NCI-H2171 (cell line): ENCODE data around the gene FAM3C.

Experiments
- DNase-seq: peaks from one replicate; lab custom pipeline; 2025; lab: John Stamatoyannopoulos, UW

The FAM3C gene

DNA sequence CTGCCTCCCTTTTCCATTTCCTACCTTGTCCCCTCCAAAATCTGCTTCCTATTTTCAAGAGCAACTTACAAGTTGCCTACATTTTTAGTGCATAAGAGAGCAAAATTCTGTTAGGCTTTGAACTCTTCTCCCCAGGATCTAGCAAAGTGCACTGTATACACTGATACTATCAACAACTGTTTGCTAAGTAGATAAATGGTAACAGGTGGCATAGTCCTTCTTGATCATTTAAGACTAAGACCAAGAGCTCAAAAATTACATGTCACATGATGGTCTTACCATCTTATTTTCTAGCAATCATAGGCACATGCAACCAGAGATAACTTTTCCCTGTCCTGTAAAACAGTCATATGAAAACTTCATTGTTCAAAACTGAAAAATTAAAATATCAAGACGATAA, 16.2 kb downstream of the FAM3C start:
- DNase-seq = no peak

DNA sequence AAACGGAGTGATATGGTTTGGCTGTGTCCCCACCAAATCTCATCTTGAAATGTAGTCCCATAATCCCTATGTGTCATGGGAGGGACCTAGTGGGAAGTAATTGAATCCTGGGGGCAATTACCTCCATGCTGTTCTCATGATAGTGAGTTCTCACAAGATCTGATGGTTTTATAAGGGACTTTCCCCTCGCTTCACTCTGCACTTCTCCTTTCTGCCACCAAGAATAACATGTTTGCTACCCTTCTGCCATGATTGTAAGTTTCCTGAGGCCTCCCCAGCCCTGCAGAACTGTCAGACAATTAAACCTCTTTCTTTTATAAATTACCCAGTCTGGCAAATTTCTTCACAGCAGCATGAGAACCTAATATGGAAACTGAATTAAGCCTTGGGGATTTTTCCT, 19.1 kb downstream of the FAM3C start:
- DNase-seq = no peak

DNA sequence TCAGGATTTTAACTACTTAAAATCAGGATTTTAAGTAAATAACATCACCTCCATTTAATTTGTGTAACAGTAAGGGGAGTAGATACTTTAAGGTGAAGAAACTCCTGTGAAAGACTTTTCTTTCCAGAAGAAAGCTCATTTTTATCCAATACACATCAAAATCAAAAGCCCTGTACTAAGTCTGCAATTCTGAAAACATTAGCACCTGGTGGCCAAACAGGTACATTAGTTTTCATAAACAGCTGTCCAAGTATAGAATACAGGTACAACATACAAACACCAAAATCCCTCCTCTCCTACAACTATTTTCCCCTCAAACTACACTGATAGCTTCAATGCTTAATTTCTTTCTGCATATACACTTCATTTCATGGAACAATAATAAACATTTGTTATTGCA, 22.9 kb downstream of the FAM3C start:
- no peak for DNase-seq

DNA sequence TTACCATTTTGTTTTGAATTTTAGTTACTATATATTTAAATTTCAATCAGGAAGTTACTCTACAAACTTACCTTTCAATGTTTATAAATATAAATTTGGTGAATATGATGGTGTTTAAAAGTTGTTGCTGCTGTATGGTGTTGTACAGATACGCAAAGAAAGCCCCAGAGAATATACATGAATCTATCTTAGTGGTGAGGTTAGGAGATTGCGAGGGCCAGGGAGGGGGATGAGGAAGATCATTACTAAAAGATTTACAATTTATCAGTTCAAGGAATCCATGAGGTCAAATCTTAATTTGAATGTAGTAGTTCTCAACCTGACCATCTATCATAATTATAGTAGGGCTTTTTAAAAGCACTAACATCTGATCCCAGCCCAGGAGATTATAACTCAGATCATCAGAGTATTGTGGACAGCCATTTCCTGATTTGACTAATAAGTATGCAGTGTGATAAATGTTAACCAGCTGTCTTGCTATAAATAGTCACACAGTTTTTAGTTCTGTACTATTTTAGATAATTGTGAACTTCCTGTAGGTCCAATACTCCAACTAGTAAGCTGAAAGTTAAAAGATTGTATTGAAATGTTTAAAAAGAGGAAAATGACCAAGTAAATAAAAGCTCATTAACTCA, 23.6 kb downstream of the FAM3C start:
- no peak for DNase-seq

DNA sequence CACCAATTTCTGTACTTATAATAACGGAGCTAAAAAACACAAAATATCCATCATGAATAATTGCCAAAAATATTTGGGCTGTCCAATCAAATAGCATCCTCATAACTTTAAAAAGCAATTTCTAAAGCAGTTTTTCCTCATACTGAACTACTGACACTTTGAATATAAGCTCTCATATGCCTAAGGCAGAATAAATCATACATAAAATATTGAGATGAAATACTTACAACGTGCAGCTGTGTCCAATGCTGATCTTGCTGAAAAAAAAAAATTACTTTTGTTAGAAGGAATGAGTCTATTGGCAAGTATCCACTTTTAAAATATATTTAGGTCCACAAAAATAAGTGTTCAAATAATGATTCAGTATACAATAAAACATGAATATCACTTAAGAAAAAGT, 24.2 kb downstream of the FAM3C start:
- DNase-seq = no peak

DNA sequence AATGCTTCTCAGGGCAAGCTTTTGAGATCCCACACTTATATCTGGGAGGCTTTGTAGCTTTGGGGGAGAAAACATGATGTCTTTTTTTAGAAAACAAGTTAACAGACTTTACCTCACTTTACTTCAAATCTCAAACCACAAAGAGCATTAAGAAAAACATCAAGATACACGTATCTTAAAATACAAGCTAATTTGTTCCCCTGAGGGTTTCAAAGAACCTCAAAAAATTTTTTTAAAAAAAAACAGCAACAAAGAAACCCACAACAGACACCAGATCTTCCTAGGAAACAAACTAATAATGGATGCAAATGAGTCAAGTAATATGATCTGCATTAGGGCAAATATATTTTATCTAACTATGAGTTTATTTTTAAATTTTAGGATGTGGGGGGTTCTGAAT, 24.7 kb downstream of the FAM3C start:
- no peak for DNase-seq

DNA sequence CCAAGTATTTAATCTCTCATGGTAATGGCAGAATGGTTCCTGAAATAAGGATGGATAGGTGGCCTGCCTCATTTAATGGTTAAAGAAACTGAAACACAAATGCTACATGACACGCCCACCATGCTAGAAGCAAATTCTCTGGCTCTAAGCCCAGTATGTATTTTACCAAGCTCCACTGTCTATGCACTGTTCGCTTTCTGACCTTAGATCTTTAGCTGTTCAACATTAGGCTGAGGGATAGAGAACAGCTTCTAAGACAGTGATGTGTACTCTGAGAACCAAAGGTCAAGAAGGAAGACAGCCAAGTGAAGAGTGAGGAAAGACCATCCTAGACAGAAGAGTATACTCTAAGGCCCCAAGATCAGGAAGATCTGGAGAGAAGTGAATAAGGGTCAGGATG, 26.6 kb downstream of the FAM3C start:
- DNase-seq = no peak

DNA sequence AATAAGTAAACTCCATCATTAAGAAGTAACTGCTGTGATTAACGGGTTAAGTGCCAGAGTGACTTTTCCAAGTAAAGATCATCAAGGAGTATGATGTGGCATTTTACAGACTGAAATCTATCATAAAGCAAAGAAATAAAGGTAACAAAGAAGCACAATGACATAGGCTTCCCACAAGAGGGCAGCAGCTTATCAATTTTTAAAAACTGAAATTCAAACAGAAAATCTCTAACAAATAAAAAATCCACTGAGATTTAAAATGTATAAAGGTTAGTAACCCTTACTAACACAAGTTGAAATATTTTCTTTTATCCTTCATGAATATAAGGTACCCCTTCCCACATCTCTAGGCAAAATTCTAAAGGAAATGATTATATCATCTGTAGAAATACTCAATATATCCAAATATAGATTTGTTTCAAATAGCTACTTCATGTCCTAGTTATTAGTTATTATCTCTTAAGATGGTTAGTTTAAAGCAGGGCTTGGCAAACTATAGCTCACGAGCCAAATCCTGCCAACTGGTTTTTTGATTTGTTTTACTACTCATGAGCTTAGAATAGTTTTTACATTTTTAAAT, 29.2 kb downstream of the FAM3C start:
- DNase-seq = no peak

DNA sequence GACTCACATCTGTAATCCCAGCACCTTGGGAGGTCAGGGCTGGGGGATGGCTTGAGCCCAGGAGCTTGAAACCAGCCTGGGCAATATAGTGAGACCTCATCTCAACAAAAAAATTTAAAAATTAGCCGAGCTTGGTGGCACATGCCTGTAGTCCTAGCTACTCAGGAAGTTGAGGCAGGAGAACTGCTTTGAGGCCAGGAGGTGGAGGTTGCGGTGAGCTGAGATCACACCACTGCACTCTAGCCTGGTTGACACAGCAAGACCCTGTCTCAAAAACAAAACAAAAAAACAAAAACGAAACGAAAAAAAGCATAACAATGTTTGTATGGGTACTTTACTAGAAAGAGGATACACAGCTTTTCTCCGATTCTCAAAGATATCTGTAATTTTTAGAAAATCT, 35.5 kb downstream of the FAM3C start:
- DNase-seq = no peak

DNA sequence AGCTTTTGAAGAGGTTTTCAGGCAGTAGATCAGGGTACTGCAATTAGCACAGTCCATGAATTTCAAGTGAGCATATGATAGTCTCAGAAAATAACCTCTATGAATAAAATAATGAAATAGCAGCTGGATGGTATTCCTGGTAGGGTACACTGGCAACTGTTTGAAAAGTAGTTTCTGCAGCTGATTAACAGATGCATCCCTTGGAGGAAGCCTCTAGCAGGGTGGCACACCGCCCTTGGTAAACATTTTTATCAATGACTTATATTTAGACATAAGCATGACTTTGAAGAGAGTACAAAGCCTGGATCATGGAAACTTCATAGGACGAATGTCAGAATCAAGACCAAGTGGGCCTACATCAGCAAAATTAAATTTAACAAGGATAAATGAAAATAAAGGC, 40.5 kb downstream of the FAM3C start:
- DNase-seq = no peak

DNA sequence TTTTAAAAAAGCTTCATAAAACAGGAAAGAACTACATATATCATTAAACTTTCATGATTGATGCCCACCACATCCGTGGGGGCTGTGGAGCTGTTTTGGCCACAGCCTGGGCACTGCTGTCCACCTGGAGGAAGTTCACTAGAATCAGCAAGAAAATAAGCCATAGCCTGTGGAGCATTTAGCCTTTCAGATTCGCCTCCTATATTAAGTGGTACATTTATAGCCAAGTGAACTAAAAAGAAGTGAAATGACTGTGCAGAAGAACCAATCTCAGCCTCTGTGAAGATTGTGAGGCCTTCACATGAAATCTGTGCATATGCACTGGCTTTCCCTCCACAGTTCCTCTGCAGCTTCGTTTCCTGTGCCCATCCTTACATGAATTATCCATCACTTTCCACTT, 43.8 kb downstream of the FAM3C start:
- no peak for DNase-seq

DNA sequence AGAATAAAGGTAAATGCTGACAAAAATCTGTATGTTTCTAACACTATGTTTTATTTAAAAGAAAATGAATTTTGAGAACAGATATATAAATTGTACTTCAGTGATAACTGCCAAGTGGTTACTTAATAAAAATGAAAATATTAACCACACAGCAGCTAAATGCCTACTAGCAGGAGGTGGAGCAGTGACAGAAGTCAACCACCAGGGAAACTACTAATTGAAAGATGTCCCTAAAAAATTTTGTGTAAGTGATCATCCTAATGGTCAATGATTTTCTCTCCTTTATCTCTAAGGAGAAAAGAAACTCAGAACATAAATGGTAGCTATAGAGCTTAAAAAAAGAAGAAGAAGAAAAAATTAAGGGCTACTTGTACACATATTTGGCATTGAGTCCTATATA, 44.4 kb downstream of the FAM3C start:
- DNase-seq = no peak

DNA sequence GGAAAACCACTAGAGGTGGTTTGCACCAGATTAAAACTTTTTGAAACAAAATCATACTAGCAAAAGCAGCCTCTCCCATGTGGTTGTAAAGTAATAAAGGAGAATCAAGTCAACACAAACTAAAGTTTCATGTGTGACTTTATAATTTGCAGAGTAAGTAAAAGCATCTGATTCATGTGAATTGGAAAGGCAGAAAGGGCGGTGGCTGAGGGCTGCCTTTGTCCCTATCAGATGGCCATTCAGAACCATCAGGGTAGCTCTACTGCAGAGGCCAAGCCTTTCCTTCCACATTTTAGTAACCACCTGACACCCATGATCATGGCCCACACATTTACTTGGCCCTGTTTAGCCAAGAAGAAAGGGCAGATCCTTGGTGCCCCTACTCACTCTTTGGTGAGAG, 51.6 kb downstream of the FAM3C start:
- DNase-seq = no peak

DNA sequence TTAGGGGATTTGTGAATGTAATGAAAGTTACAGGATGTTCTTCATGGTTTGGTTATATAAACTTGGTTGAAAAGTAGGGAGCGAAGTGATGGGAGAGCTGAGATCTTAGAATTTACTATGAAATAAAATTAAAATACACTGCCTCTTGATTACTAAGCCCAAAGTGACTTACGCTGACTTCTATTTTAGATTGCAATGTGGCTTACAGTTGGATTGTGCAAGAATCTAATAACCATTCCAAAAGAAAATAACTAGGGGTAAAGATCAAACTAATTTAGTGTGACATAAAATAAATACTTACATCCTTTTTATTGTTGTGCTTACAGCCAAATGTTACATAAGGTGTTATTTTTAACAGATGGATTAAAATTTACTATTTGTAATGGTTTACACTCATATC, 52.0 kb downstream of the FAM3C start:
- DNase-seq = no peak

DNA sequence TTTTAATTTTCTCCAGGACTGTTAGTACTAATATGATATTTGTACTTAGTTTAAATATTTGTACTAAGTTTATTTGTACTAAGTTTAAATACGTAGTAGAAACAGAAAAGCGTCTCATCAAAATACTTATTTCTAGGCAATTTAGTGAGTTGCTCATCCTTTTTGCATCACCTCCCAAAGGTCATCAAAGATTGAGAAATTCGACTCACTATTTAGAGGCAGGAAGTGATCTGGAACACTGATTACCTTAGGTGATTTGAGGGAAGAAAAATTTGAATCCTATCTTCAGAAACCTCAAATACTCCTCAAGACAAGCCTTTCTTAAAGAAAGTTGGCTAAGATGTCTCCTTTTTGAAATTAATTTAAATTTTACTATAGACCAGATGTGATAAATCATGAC, 52.8 kb downstream of the FAM3C start:
- no peak for DNase-seq

DNA sequence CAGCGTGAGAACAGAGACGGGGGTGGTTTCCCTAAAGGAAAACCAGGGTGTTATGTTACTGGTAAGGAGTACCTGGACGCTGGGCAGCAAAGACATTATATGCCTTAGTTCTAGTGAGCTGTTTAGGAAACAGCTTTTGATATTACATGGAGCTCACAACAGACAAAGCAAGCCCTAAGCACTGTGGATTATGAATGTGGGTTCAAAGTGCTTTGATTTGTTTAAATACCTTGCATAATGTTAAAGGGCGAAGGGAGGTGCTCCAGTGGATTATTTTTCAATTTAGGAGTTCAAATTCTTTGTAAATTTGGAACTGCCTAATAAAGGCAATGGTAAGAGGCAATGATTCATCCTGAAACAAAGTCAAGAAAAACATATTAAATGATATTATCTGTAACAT, 53.5 kb downstream of the FAM3C start:
- DNase-seq = no peak

DNA sequence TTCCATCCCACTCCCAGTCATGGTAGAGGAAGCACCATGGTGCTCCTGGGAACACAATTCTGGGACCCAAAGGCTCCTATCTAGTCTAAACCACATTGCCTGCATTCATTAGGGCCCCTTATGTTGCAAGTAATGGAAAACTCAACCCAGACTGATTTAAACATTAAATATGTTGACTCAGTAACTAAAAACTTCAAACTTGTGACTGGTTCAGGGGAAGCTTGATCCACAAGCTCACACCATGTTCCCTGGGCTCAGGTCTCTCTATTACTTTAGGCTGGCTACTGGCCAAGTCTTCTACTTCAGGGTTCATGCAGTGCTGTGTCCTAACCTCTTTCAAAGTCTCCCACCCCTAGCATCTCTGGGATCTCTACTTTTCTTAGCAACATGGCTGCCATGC, 54.2 kb downstream of the FAM3C start:
- no peak for DNase-seq

DNA sequence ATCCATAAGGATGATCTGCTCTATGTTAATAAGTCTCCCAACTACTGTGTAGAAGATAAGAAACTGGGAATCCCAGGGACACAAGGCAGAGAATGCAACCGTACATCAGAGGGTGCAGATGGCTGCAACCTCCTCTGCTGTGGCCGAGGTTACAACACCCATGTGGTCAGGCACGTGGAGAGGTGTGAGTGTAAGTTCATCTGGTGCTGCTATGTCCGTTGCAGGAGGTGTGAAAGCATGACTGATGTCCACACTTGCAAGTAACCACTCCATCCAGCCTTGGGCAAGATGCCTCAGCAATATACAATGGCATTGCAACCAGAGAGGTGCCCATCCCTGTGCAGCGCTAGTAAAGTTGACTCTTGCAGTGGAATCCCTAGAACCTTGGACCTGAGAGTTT, 57.0 kb downstream of the FAM3C start:
- DNase-seq = no peak

DNA sequence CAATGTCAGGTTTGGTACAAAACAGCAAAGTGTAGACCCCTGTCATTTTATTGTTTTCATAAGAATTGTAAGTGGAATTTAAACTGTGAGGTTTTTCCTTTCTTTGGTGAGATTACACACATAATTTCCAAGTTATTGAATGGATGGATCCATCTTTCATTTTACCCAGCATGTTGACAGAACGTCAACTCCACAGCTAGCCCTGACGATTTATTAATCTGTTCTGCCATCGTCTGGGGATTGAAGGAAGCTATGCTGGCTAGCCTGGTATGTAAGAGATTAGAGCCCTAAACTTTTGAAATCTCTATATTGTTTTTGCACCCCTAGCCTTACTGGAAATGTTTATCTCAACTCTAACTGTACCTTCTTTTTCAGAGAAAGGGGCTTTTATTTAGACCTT, 58.7 kb downstream of the FAM3C start:
- DNase-seq = no peak

DNA sequence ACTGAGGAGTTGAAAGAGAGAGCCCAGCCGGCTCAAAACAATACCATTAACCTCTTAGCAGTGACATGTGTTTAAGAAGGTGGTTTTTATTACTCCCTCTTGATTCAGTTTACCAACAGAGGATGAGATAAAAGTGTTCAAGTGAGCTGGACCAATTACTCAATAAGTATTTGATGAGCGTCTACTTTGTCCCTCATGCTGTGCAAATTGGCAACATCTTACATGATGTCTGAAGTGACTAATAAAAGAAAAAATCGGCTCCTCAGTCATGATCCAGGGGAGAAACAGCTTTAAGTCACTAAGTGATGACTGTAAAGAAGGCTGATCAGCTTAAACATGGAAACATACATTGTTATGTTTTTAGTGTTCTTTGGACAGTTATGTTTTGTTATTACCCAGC, 59.5 kb downstream of the FAM3C start:
- no peak for DNase-seq

DNA sequence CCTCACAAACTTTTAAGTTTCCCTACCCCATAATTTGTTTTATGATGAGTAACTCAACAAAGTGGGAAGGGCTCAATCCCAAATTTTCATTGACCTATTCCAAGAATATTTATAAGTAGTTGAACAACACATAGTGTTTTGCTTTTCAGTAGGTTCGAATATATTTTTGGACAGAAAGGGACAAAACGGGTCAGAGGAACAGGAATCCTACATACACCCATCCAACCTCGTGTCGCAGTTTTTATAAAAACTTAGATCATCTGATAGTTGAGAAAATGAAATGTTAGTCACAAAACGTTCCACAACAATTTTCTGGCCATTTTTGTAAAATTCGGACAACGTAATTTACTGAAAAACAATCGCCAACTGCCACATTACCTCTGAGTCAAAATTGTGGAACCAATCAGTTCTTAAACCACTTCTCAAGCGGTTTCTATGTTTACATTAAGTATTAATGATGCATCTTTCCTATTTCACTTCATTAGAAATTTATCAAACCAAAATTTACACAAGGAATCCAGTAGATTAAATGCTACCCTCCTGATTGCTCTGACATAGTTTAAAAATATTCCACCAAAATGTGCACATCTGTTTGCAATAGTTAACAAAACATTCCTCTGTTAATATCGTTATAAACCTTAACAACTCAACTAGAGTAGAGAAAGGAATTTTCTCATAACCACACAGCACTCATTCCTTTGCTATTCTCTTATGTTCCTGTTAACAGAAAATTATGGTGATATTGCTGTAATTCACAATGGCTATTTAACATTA, 61.0 kb downstream of the FAM3C start:
- no peak for DNase-seq

DNA sequence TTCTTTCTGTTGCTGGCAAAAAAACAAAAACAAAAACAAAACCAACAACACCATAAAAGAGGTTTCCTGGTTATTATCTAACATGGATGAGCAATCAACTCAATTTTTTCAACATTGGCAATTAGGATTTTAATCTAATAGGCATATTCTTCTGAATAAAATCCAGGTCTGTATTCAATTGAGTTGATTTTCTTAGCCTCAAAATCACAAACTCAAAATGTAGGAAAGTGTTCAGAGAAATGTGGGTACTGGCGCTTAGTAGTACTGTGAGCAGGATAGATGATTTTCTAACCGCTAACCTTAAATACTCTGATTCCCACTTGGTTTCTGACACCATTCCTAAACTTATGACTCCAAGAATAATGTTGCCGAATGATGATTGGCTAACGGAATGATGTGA, 61.7 kb downstream of the FAM3C start:
- no peak for DNase-seq

DNA sequence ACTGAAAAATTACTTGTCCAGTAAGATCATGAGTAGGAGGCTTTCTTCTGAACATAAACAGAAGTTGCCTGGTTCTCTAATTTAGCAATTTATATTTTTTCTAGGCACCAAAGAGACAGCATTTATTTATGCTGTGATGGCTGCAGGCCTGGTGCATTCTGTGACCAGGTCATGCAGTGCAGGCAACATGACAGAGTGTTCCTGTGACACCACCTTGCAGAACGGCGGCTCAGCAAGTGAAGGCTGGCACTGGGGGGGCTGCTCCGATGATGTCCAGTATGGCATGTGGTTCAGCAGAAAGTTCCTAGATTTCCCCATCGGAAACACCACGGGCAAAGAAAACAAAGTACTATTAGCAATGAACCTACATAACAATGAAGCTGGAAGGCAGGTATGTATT, 64.5 kb downstream of the FAM3C start:
- DNase-seq = no peak

DNA sequence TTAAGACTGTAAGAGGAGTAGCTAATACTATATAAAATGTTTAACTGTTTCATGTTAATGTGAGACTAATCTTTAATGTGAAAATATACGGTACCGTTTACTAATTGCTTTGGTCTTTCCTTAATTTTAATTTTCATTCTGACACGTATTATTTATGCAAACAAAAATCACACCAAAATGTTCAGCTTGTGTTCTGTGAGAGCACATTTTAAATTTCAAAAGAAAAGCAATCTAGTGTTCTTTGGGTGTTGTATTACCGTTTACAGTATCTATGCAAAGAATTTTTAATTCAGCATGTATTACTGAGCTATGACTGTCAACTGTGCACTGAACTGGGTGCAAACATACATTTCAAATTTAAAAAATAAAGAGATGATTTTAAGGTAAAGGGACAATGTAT, 65.1 kb downstream of the FAM3C start:
- DNase-seq = no peak
